IPS-15b (cell line): ENCODE results near the gene MTFR2.
"Not testable (repeated sequence)": the region's sequence is repeated elsewhere in the genome, so short reads cannot be mapped to it uniquely, and the experiment has no call there.

Experiments used
- H3K27me3 ChIP-seq: one replicate; pipeline ENCODE4 v1.6.1; 2013; ENCODE audit warnings: low read length; ENCODE audit not compliant: control insufficient read depth, insufficient read depth
- H3K36me3 ChIP-seq: one replicate; pipeline ENCODE4 v1.6.1; 2013; ENCODE audit warnings: low read length; ENCODE audit not compliant: control insufficient read depth, insufficient read depth
- H3K4me1 ChIP-seq: one replicate; pipeline ENCODE4 v1.6.1; 2013; ENCODE audit warnings: mild to moderate bottlenecking, low read length; ENCODE audit not compliant: control insufficient read depth, insufficient read depth
- H3K4me3 ChIP-seq: one replicate; pipeline ENCODE4 v1.5.1; 2013; ENCODE audit warnings: low read depth, low read length
- H3K9ac ChIP-seq: one replicate; pipeline ENCODE4 v1.6.1; 2013; ENCODE audit warnings: low read depth, mild to moderate bottlenecking, low read length
- H3K9me3 ChIP-seq: one replicate; pipeline ENCODE4 v1.6.1; 2013; ENCODE audit warnings: mild to moderate bottlenecking, low read length; ENCODE audit not compliant: control insufficient read depth, insufficient read depth

MTFR2 gene

GRCh38 chr6:136228814-136229213 is 21.3 kb downstream of the MTFR2 start:
- no peaks in the 10 kb centered on the region for H3K36me3 ChIP-seq
- no peaks in the 10 kb centered on the region for H3K4me1 ChIP-seq
- no peaks in the 10 kb centered on the region for H3K9me3 ChIP-seq
- no peak overlapping the region for H3K4me3 ChIP-seq
- H3K9ac ChIP-seq: no peak overlapping the region
- H3K27me3 ChIP-seq: no peaks in the 10 kb centered on the region

- Histone ChIP-seq H3K27me3 (no peaks in the 10 kb centered on the region), H3K4me3 (no peak overlapping the region), H3K9me3 (no peaks in the 10 kb centered on the region), H3K36me3 (no peaks in the 10 kb centered on the region), H3K4me1 (no peaks in the 10 kb centered on the region), H3K9ac (no peak overlapping the region)
These were observed 23.3 kb downstream of the MTFR2 start for GRCh38 chr6:136226674-136227377.

DNA sequence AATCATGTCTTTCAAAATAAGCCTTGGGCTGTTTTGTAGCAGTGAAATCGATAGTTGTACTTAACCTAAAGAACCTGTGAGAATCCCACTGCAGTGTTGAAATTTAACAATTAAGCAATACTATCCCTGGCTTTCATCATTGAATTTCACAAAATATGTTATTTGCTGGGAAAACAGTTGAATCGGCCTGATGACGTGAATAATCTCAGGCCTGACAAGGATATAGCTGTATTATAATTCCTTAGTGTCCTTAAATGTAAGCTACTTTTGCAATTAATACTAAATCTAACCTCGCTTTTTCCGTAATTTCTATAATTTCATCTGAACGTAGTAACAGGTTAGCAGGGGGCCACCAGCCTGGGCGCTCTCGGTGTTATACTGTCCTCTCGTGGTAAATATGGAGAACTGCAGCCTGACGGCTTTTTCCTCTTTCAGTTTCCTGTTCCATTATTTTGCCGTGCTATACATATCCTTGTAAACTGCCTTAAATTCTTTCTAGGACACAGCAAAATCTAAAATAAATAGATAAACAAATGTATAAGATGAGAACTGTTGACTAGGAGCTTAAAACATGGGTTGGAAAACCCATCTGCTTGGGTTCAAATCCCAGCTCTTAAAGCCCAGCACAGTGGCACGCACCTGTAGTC is 24.0 kb downstream of the MTFR2 start:
- H3K36me3 ChIP-seq: no peaks in the 10 kb centered on the region
- H3K9ac ChIP-seq: no peak overlapping the region

GRCh38 chr6:136225496-136225895 is 24.6 kb downstream of the MTFR2 start:
- Histone ChIP-seq H3K27me3 (no peaks in the 10 kb centered on the region), H3K9ac (no peak overlapping the region), H3K4me1 (no peaks in the 10 kb centered on the region), H3K4me3 (no peak overlapping the region), H3K9me3 (no peaks in the 10 kb centered on the region), H3K36me3 (no peaks in the 10 kb centered on the region)

More for the DNA sequence above, 24.0 kb downstream of the MTFR2 start:
- Histone ChIP-seq H3K9me3 (no peaks in the 10 kb centered on the region), H3K4me3 (no peak overlapping the region), H3K27me3 (no peaks in the 10 kb centered on the region), H3K4me1 (no peaks in the 10 kb centered on the region)

DNA sequence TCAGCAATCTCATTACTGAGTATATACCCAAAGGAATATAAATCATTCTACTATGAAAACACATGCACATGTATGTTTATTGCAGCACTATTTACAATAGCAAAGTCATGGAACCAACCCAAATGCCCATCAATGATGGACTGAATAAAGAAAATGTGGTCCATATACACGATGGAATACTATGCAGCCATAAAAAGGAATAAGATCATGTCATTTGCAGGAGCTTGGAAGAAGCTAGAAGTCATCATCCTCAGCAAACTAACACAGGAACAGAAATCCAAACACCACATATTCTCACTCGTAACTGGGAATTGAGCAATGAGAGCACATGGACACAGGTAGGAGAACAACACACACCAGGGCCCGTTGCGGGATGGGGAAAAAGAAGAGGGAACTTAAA is 25.1 kb downstream of the MTFR2 start:
- not testable (repeated sequence) for H3K9me3 ChIP-seq, H3K9ac ChIP-seq, H3K4me1 ChIP-seq, H3K36me3 ChIP-seq, H3K4me3 ChIP-seq, H3K27me3 ChIP-seq

GRCh38 chr6:136216503-136217401 is 33.4 kb downstream of the MTFR2 start:
- Histone ChIP-seq H3K27me3 (no peaks in the 10 kb centered on the region), H3K9me3 (no peaks in the 10 kb centered on the region), H3K36me3 (no peaks in the 10 kb centered on the region), H3K9ac (no peak overlapping the region), H3K4me3 (no peak overlapping the region), H3K4me1 (no peaks in the 10 kb centered on the region)

GRCh38 chr6:136213853-136214252 is 36.3 kb downstream of the MTFR2 start:
- Histone ChIP-seq H3K4me1 (no peaks in the 10 kb centered on the region), H3K9me3 (no peaks in the 10 kb centered on the region), H3K9ac (no peak overlapping the region), H3K4me3 (no peak overlapping the region), H3K36me3 (no peaks in the 10 kb centered on the region), H3K27me3 (no peaks in the 10 kb centered on the region)

- Histone ChIP-seq H3K27me3 (no peaks in the 10 kb centered on the region), H3K4me1 (no peaks in the 10 kb centered on the region), H3K4me3 (no peak overlapping the region), H3K9ac (no peak overlapping the region), H3K36me3 (no peaks in the 10 kb centered on the region), H3K9me3 (no peaks in the 10 kb centered on the region)
These were observed 37.0 kb downstream of the MTFR2 start for GRCh38 chr6:136213012-136213539.

GRCh38 chr6:136212608-136213007 is 37.5 kb downstream of the MTFR2 start:
- Histone ChIP-seq H3K9me3 (no peaks in the 10 kb centered on the region), H3K4me3 (no peak overlapping the region), H3K4me1 (no peaks in the 10 kb centered on the region)

GRCh38 chr6:136210398-136211165 is 39.5 kb downstream of the MTFR2 start:
- no peaks in the 10 kb centered on the region for H3K27me3 ChIP-seq
- H3K4me3 ChIP-seq: no peak overlapping the region
- no peak overlapping the region for H3K9ac ChIP-seq
- H3K36me3 ChIP-seq: no peaks in the 10 kb centered on the region
- no peaks in the 10 kb centered on the region for H3K9me3 ChIP-seq
- no peaks in the 10 kb centered on the region for H3K4me1 ChIP-seq

More at GRCh38 chr6:136212608-136213007, 37.5 kb downstream of the MTFR2 start:
- H3K27me3 ChIP-seq: no peaks in the 10 kb centered on the region
- H3K36me3 ChIP-seq: no peaks in the 10 kb centered on the region
- H3K9ac ChIP-seq: no peak overlapping the region

DNA sequence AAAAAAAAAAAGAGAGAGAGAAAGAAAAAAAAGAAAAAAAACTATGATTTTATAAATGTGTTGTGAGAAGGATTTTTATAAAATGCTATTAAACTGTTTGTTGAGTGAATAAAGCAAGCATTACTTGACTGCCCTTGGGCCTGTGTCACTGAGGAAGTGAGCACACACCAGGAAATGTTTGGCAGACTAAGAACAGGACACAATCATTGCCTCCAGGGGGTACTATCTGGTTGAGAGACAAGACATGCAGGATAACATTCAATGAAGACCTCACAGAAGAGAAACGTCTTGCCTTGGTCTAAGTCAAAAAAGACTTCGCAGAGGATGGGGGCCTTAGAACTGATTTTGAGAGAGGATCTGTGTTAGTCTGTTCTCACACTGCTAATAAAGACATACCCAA is 40.6 kb downstream of the MTFR2 start:
- Histone ChIP-seq H3K27me3 (no peaks in the 10 kb centered on the region), H3K9ac (no peak overlapping the region), H3K4me3 (no peak overlapping the region), H3K4me1 (no peaks in the 10 kb centered on the region), H3K9me3 (no peaks in the 10 kb centered on the region), H3K36me3 (no peaks in the 10 kb centered on the region)
